NCI-H1092 treated with DMSO at 0.1 percent for 48 hours (cell line): ENCODE results near the gene CFAP97.
"Not testable (repeated sequence)": the region's sequence is repeated elsewhere in the genome, so short reads cannot be mapped to it uniquely, and the experiment has no call there.

Experiments
- DNase-seq: peaks from one replicate; lab custom pipeline; 2025; lab: John Stamatoyannopoulos, UW

Gene CFAP97

GRCh38 chr4:185222598-185222997 is 18.8 kb upstream of the CFAP97 start:
- DNase-seq: no peak

GRCh38 chr4:185221912-185222311 is 18.1 kb upstream of the CFAP97 start:
- no peak for DNase-seq

GRCh38 chr4:185221491-185221890 is 17.7 kb upstream of the CFAP97 start:
- DNase-seq: no peak

GRCh38 chr4:185219551-185220344 is 15.9 kb upstream of the CFAP97 start:
- DNase-seq: no peak

- no peak for DNase-seq
Observed at GRCh38 chr4:185218312-185218711, 14.5 kb upstream of the CFAP97 start.

GRCh38 chr4:185217408-185217975 is 13.7 kb upstream of the CFAP97 start:
- no peak for DNase-seq

- no peak for DNase-seq
Observed at GRCh38 chr4:185215261-185215660, 11.5 kb upstream of the CFAP97 start.

GRCh38 chr4:185213877-185214276 is 10.1 kb upstream of the CFAP97 start:
- no peak for DNase-seq

- no peak for DNase-seq
Observed at GRCh38 chr4:185212581-185212980, 8.8 kb upstream of the CFAP97 start.

- DNase-seq: no peak
Observed at GRCh38 chr4:185211641-185212040, 7.8 kb upstream of the CFAP97 start.

GRCh38 chr4:185211035-185211434 is 7.2 kb upstream of the CFAP97 start:
- no peak for DNase-seq

- peak; percentile 28 for DNase-seq
Observed at GRCh38 chr4:185210102-185210981, 6.5 kb upstream of the CFAP97 start.

- not testable (repeated sequence) for DNase-seq
Observed at GRCh38 chr4:185209852-185210101, 6.0 kb upstream of the CFAP97 start.

- peak; percentile 77 for DNase-seq
Observed at GRCh38 chr4:185209031-185209851, 5.4 kb upstream of the CFAP97 start, which contains the start of gene SNX25. TSS of gene SNX25 (plus strand) at chr4:185209598. CDS start at chr4:185209827, 229 bp downstream.

- no peak for DNase-seq
Observed at GRCh38 chr4:185207466-185207865, 3.7 kb upstream of the CFAP97 start.

GRCh38 chr4:185205697-185206342 is 2.0 kb upstream of the CFAP97 start:
- DNase-seq: no peak

- DNase-seq: not testable (repeated sequence)
Observed at GRCh38 chr4:185205073-185205472, 1.3 kb upstream of the CFAP97 start.

GRCh38 chr4:185204238-185204910 is 574 bp upstream of the CFAP97 start:
- peak; percentile 22 for DNase-seq

GRCh38 chr4:185202984-185203485 is 765 bp downstream of the CFAP97 start:
- no peak for DNase-seq
